Karpas-422 (cell line): ENCODE measurements around the gene SCMH1. TPM values are rescaled to one million over a fixed set of nuclear protein-coding genes. Genes with fewer than 3 reads are reported as not detected.

Experiments used
- DNase-seq: peaks from one replicate; pipeline ENCODE4 v3.0.0-alpha.2; 2015
- H2AFZ ChIP-seq: fragments of 200-600 bp; sonication (generic); 2 replicates; pipeline ENCODE4 v1.6.1; 2014; ENCODE audit warnings: antibody characterized with exemption, low read length, mixed read lengths
- H3K27ac ChIP-seq: fragments of 200-600 bp; sonication (generic); 2 replicates; pipeline ENCODE4 v1.5.1; 2014; ENCODE audit warnings: mild to moderate bottlenecking, low read length, moderate library complexity
- H3K27me3 ChIP-seq: fragments of 200-600 bp; sonication (generic); 2 replicates; pipeline ENCODE4 v1.6.1; 2014; ENCODE audit warnings: low read length, mixed read lengths
- H3K36me3 ChIP-seq: fragments of 200-600 bp; sonication (generic); 2 replicates; pipeline ENCODE4 v1.6.1; 2014; ENCODE audit warnings: low read length, mixed read lengths; ENCODE audit not compliant: insufficient read depth
- H3K4me1 ChIP-seq: fragments of 200-600 bp; sonication (generic); 2 replicates; pipeline ENCODE4 v1.6.1; 2014; ENCODE audit warnings: mild to moderate bottlenecking, low read length, mixed read lengths
- H3K4me2 ChIP-seq: fragments of 200-600 bp; sonication (generic); 2 replicates; pipeline ENCODE4 v1.6.1; 2014; ENCODE audit warnings: low read length, low read depth, mild to moderate bottlenecking; ENCODE audit not compliant: poor library complexity, severe bottlenecking
- H3K4me3 ChIP-seq: fragments of 200-600 bp; sonication (generic); 2 replicates; pipeline ENCODE4 v1.5.1; 2014; ENCODE audit warnings: mild to moderate bottlenecking, antibody characterized with exemption, low read length, mixed read lengths
- H3K79me2 ChIP-seq: fragments of 200-600 bp; sonication (generic); 2 replicates; pipeline ENCODE4 v1.6.1; 2014; ENCODE audit warnings: mild to moderate bottlenecking, low read length, mixed read lengths
- H3K9ac ChIP-seq: fragments of 200-600 bp; sonication (generic); 2 replicates; pipeline ENCODE4 v1.6.0; 2014; ENCODE audit warnings: low read length
- H3K9me2 ChIP-seq: fragments of 200-600 bp; sonication (generic), shearing (Covaris generic); replicated peaks from 2 replicates; pipeline ENCODE4 v1.6.0; 2014; ENCODE audit warnings: mild to moderate bottlenecking, low read length, moderate library complexity; ENCODE audit not compliant: insufficient read depth
- H3K9me3 ChIP-seq: fragments of 300-700, 200-600 bp; sonication (generic); 2 replicates; pipeline ENCODE4 v1.6.1; 2014; ENCODE audit warnings: low read length, mixed read lengths
- H4K20me1 ChIP-seq: fragments of 200-600 bp; sonication (generic); 2 replicates; pipeline ENCODE4 v1.6.1; 2014; ENCODE audit warnings: mild to moderate bottlenecking, antibody characterized with exemption, low read length, low read depth; ENCODE audit not compliant: insufficient read depth
- total RNA-seq: library from RNA; depleted of rRNA; stranded (reverse); fragments of >200 nt; shearing (Covaris generic); gene quantifications from 2 replicates; pipeline ENCODE4 v1.2.3, GENCODE V29; 2014; ENCODE audit warnings: low replicate concordance

Gene SCMH1
- total RNA-seq, 1 experiment from 2014 or later, result 83.6 TPM

- H2AFZ ChIP-seq, result no peak overlapping the region
- H3K36me3 ChIP-seq, result peaks cover 90% of the 10 kb centered on the region
- no peaks in the 10 kb centered on the region for H3K27me3 ChIP-seq
- H4K20me1 ChIP-seq, result peaks cover 15% of the 10 kb centered on the region
- no peak overlapping the region for H3K27ac ChIP-seq
- no peak for DNase-seq
- no peak overlapping the region for H3K4me2 ChIP-seq
- no peak overlapping the region for H3K4me3 ChIP-seq
- no peaks in the 10 kb centered on the region for H3K9me2 ChIP-seq
- H3K79me2 ChIP-seq, result peaks cover 90% of the 10 kb centered on the region
- H3K9me3 ChIP-seq, result no peaks in the 10 kb centered on the region
- H3K9ac ChIP-seq, result no peak overlapping the region
- H3K4me1 ChIP-seq, result peaks cover 15% of the 10 kb centered on the region
These were observed 255.8 kb downstream of the SCMH1 start for GRCh38 chr1:40986328-40986783.

GRCh38 chr1:40985875-40986274 lies 256.2 kb downstream of the SCMH1 start:
- Histone ChIP-seq H3K27me3 (no peaks in the 10 kb centered on the region), H3K4me1 (peaks cover 20% of the 10 kb centered on the region), H3K9me3 (no peaks in the 10 kb centered on the region), H2AFZ (no peak overlapping the region), H3K9ac (no peak overlapping the region), H3K9me2 (no peaks in the 10 kb centered on the region), H3K79me2 (peaks cover 90% of the 10 kb centered on the region), H3K27ac (no peak overlapping the region), H3K4me3 (no peak overlapping the region), H3K4me2 (no peak overlapping the region), H4K20me1 (peaks cover 19% of the 10 kb centered on the region), H3K36me3 (peaks cover 90% of the 10 kb centered on the region)
- no peak for DNase-seq

GRCh38 chr1:40985161-40985560 lies 256.9 kb downstream of the SCMH1 start:
- no peak overlapping the region for H3K4me3 ChIP-seq
- peaks cover 84% of the 10 kb centered on the region for H3K36me3 ChIP-seq
- no peaks in the 10 kb centered on the region for H3K9me2 ChIP-seq
- H3K79me2 ChIP-seq, result peaks cover 92% of the 10 kb centered on the region
- peaks cover 19% of the 10 kb centered on the region for H4K20me1 ChIP-seq
- DNase-seq, result no peak
- H3K9ac ChIP-seq, result no peak overlapping the region
- no peak overlapping the region for H3K27ac ChIP-seq
- no peaks in the 10 kb centered on the region for H3K27me3 ChIP-seq
- no peaks in the 10 kb centered on the region for H3K9me3 ChIP-seq
- no peak overlapping the region for H2AFZ ChIP-seq
- H3K4me2 ChIP-seq, result no peak overlapping the region
- H3K4me1 ChIP-seq, result peaks cover 21% of the 10 kb centered on the region

GRCh38 chr1:40984531-40984930 lies 257.6 kb downstream of the SCMH1 start:
- Histone ChIP-seq H3K9ac (no peak overlapping the region), H3K36me3 (peaks cover 78% of the 10 kb centered on the region)

GRCh38 chr1:40984066-40984465 lies 258.0 kb downstream of the SCMH1 start:
- peaks cover 73% of the 10 kb centered on the region for H3K36me3 ChIP-seq
- no peaks in the 10 kb centered on the region for H3K9me2 ChIP-seq
- H3K9me3 ChIP-seq, result no peaks in the 10 kb centered on the region
- H4K20me1 ChIP-seq, result peaks cover 19% of the 10 kb centered on the region
- H3K4me2 ChIP-seq, result no peak overlapping the region
- no peak overlapping the region for H3K9ac ChIP-seq
- H3K27ac ChIP-seq, result no peak overlapping the region
- no peak overlapping the region for H3K4me3 ChIP-seq
- H3K4me1 ChIP-seq, result peaks cover 24% of the 10 kb centered on the region
- no peak overlapping the region for H2AFZ ChIP-seq
- H3K79me2 ChIP-seq, result peaks cover 85% of the 10 kb centered on the region
- no peak for DNase-seq
- H3K27me3 ChIP-seq, result no peaks in the 10 kb centered on the region

More at GRCh38 chr1:40984531-40984930, 257.6 kb downstream of the SCMH1 start:
- Histone ChIP-seq H3K4me1 (peaks cover 21% of the 10 kb centered on the region), H3K9me3 (no peaks in the 10 kb centered on the region), H3K4me2 (no peak overlapping the region), H3K9me2 (no peaks in the 10 kb centered on the region), H2AFZ (no peak overlapping the region), H3K79me2 (peaks cover 89% of the 10 kb centered on the region), H4K20me1 (peaks cover 19% of the 10 kb centered on the region), H3K27me3 (no peaks in the 10 kb centered on the region), H3K27ac (no peak overlapping the region), H3K4me3 (no peak overlapping the region)
- DNase-seq, result no peak

- H3K79me2 ChIP-seq, result peaks cover 78% of the 10 kb centered on the region
- no peak overlapping the region for H3K4me3 ChIP-seq
- DNase-seq, result no peak
- no peaks in the 10 kb centered on the region for H3K27me3 ChIP-seq
- H2AFZ ChIP-seq, result no peak overlapping the region
- H3K4me1 ChIP-seq, result peaks cover 28% of the 10 kb centered on the region
- H4K20me1 ChIP-seq, result peaks cover 19% of the 10 kb centered on the region
- H3K9ac ChIP-seq, result no peak overlapping the region
- H3K36me3 ChIP-seq, result peaks cover 65% of the 10 kb centered on the region
- no peaks in the 10 kb centered on the region for H3K9me3 ChIP-seq
- H3K4me2 ChIP-seq, result no peak overlapping the region
- no peak overlapping the region for H3K27ac ChIP-seq
- no peaks in the 10 kb centered on the region for H3K9me2 ChIP-seq
These were observed 258.8 kb downstream of the SCMH1 start for GRCh38 chr1:40983286-40983685.

- Histone ChIP-seq H2AFZ (no peak overlapping the region), H3K27me3 (no peaks in the 10 kb centered on the region), H3K9me2 (no peaks in the 10 kb centered on the region), H3K9me3 (no peaks in the 10 kb centered on the region), H3K79me2 (peaks cover 76% of the 10 kb centered on the region), H3K9ac (no peak overlapping the region), H3K4me1 (peaks cover 28% of the 10 kb centered on the region), H3K4me2 (no peak overlapping the region), H4K20me1 (peaks cover 19% of the 10 kb centered on the region), H3K4me3 (no peak overlapping the region), H3K27ac (no peak overlapping the region), H3K36me3 (peaks cover 61% of the 10 kb centered on the region)
- peak; percentile 34 for DNase-seq
These were observed 259.4 kb downstream of the SCMH1 start for GRCh38 chr1:40982721-40983120.

- Histone ChIP-seq H2AFZ (no peak overlapping the region), H3K4me2 (peak overlapping the region; percentile 87), H3K4me3 (peak overlapping the region; percentile 89), H3K36me3 (peaks cover 53% of the 10 kb centered on the region), H3K27me3 (no peaks in the 10 kb centered on the region), H3K9me2 (no peaks in the 10 kb centered on the region), H4K20me1 (peaks cover 19% of the 10 kb centered on the region), H3K27ac (no peak overlapping the region), H3K9ac (peak overlapping the region; percentile 98; the same call in 1 of the 2 replicates), H3K4me1 (peaks cover 28% of the 10 kb centered on the region), H3K79me2 (peaks cover 70% of the 10 kb centered on the region), H3K9me3 (no peaks in the 10 kb centered on the region)
- DNase-seq, result peak; percentile 30
These were observed 260.2 kb downstream of the SCMH1 start for GRCh38 chr1:40981691-40982448.
